Spleen (tissue), 11 donors: ENCODE measurements around the gene GATA2. TPM values are rescaled to one million over a fixed set of nuclear protein-coding genes. Genes with fewer than 3 reads are reported as not detected.

Experiments used
- DNase-seq: peaks from one replicate; pipeline ENCODE4 v3.0.0-alpha.2; 2020
- H3K27ac ChIP-seq, 8 donors: fragments of 200-600 bp; sonication (generic) in 7 of 8; 1 replicate in 4 of 8; 2 replicates in 4 of 8; pipeline versions ENCODE4 v1.5.0 to v1.8.0; 2016 to 2021; ENCODE audit warnings: inconsistent platforms in 4 of 8, mild to moderate bottlenecking in 4 of 8, moderate library complexity in 1 of 8
- H3K27me3 ChIP-seq, 7 donors: fragments of 200-600 bp; sonication (generic) in 6 of 7; replicated peaks in 1 of 7; 1 replicate in 4 of 7; 2 replicates in 3 of 7; pipeline versions ENCODE4 v1.5.0 to v1.8.0; 2016 to 2021; ENCODE audit warnings: inconsistent platforms in 3 of 7, mild to moderate bottlenecking in 1 of 7
- H3K36me3 ChIP-seq, 6 donors: fragments of 200-600 bp; sonication (generic) in 5 of 6; 1 replicate in 4 of 6; 2 replicates in 2 of 6; pipeline versions ENCODE4 v1.5.0 to v1.8.0; 2016 to 2021; ENCODE audit warnings: inconsistent platforms in 2 of 6
- H3K4me1 ChIP-seq, 6 donors: fragments of 200-600 bp; sonication (generic) in 5 of 6; 1 replicate in 3 of 6; 2 replicates in 3 of 6; pipeline versions ENCODE4 v1.5.0 to v1.8.0; 2016 to 2021; ENCODE audit warnings: inconsistent platforms in 3 of 6
- H3K4me3 ChIP-seq, 8 donors: fragments of 200-600 bp; sonication (generic) in 7 of 8; 1 replicate in 4 of 8; 2 replicates in 4 of 8; pipeline versions ENCODE4 v1.5.0 to v1.8.0; 2016 to 2021; ENCODE audit warnings: inconsistent platforms in 4 of 8, mild to moderate bottlenecking in 4 of 8, moderate library complexity in 2 of 8
- H3K9me3 ChIP-seq, 8 donors: fragments of 200-600 bp; sonication (generic) in 7 of 8; 1 replicate in 4 of 8; 2 replicates in 4 of 8; pipeline versions ENCODE4 v1.5.0 to v1.8.0; 2016 to 2021; ENCODE audit warnings: inconsistent platforms in 4 of 8
- CTCF ChIP-seq, 11 experiments: fragments of 200-600 bp in 7 of 11; fragments of 450-650 bp in 4 of 11; sonication (generic) in 4 of 11; IDR thresholded peaks in 8 of 11; conservative IDR thresholded peaks in 3 of 11; 1 replicate in 7 of 11; 2 replicates in 4 of 11; pipeline versions ENCODE4 v1.4.0 to v1.8.0; 2016 to 2021; ENCODE audit warnings: antibody characterized with exemption in 11 of 11, inconsistent platforms in 4 of 11, mild to moderate bottlenecking in 1 of 11
- POLR2A ChIP-seq, 3 donors: fragments of 450-650 bp; IDR thresholded peaks; one replicate each; pipeline ENCODE4 v1.5.1; 2017; ENCODE audit warnings: antibody characterized with exemption in 3 of 3, mild to moderate bottlenecking in 1 of 3
- POLR2AphosphoS5 ChIP-seq, 3 donors: sonication (generic); formaldehyde crosslinking; IDR thresholded peaks; one replicate each; pipeline ENCODE4 v1.5.1; 2017; ENCODE audit warnings: antibody characterized with exemption in 3 of 3
- WGBS, 5 donors: extraction: QIAGEN DNeasy Blood & Tissue Kit in 3 of 5; methylation state at CpG; one replicate each; pipeline versions ENCODE4 v1.1.5 to v1.1.7; 2013 to 2018; 5-methylcytosine and 5-hydroxymethylcytosine counted together
- intact Hi-C: fragments of 100-400 bp; cut with DNase I; formaldehyde crosslinking; loops from one replicate; pipeline ENCODE4 v1.15.0; 2023; ENCODE audit warnings: low total_unique reads
- polyA plus RNA-seq, 3 donors: library from polyadenylated mRNA; stranded (reverse); fragments of 200-250 nt; gene quantifications; one replicate each; pipeline ENCODE4 v1.2.1, GENCODE V29; 2013
- total RNA-seq, 7 donors: library from RNA; depleted of rRNA in 3 of 7; stranded (reverse); fragments of >200 nt in 3 of 7; fragmentation: NEBNext Ultra II Directional in 4 of 7; extraction: Animal tissue kit (Norgen Biotek cat#: 25700) in 4 of 7; gene quantifications; one replicate each; pipeline versions ENCODE4 v1.1.0 to v1.2.1, GENCODE V29; 2016 to 2021
- donor health status: healthy with polysubstance abuse.
- donor health status: DM: no; HTN: no; CAD: no; lungs with moderate emphysema.
- donor health status: DM: no; HTN: no; CAD: no.
- donor health status: Bipolar disorder and iron deficiency.
- donor health status: healthy.
- donor health status: DM: no; HTN: no; CAD: no.
- donor health status: DM: yes; HTN: yes; CAD: no.

The GATA2 gene
- total and polyA plus RNA-seq, 10 donors: 2.2 to 28.6 (median 17.0) TPM

- peak overlapping the region in 7 of 8 donors; percentile 62 to 85 (median 69) for H3K4me3 ChIP-seq
- intact Hi-C loops: no loop called here
- TF ChIP-seq CTCF (IDR thresholded peaks at IDR 0.05 in 8 of 11, conservative IDR thresholded peaks at IDR 0.05 in 3 of 11) (no peak), POLR2AphosphoS5 (IDR thresholded peaks at IDR 0.05) (no peak), POLR2A (IDR thresholded peaks at IDR 0.05) (no peak)
- H3K9me3 ChIP-seq: no peaks in the 10 kb centered on the region
- WGBS, 5 donors: 22 to 30% (median 24%) methylated on average over 18 to 23 of the region's 23 CpGs
- H3K4me1 ChIP-seq: peaks cover 37 to 93% (median 80%) of the 10 kb centered on the region in 6 donors
- H3K27ac ChIP-seq: peak overlapping the region in 6 of 8 donors; percentile 86 to 95 (median 90)
- DNase-seq: peak; percentile 58
- peaks cover 0 to 99% (median 78%) of the 10 kb centered on the region in 7 donors for H3K27me3 ChIP-seq
- peaks cover 0 to 9% (median 0%) of the 10 kb centered on the region in 6 donors for H3K36me3 ChIP-seq
These were observed 1.9 kb downstream of the GATA2 start for GRCh38 chr3:128490915-128491690.

DNA sequence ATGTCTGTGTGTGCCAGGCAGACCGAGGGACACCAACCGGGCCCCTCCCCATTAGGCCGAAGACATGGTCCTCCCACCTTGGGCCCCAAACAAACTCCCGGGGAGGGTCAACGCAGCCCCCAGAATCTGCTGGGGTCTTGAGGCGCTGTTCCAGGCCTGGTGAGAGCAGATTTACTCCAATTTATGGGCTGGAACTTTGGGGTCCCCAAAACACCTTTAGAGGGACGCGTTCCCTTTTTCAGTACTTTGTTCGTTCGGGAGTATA, 2.4 kb downstream of the GATA2 start:
- intact Hi-C loops: no loop called here
- peaks cover 3 to 100% (median 83%) of the 10 kb centered on the region in 7 donors for H3K27me3 ChIP-seq
- WGBS, 5 donors: 19 to 33% (median 24%) methylated on average over 6 to 10 of the region's 10 CpGs
- H3K27ac ChIP-seq: peak overlapping the region in 7 of 8 donors; percentile 86 to 95 (median 90)
- H3K36me3 ChIP-seq: peaks cover 0 to 9% (median 0%) of the 10 kb centered on the region in 6 donors
- TF ChIP-seq POLR2A (IDR thresholded peaks at IDR 0.05) (no peak), POLR2AphosphoS5 (IDR thresholded peaks at IDR 0.05) (no peak), CTCF (IDR thresholded peaks at IDR 0.05 in 8 of 11, conservative IDR thresholded peaks at IDR 0.05 in 3 of 11) (no peak)
- H3K4me3 ChIP-seq: peak overlapping the region; percentile 40 to 85 (median 68)
- no peaks in the 10 kb centered on the region for H3K9me3 ChIP-seq
- no peak for DNase-seq
- H3K4me1 ChIP-seq: peaks cover 37 to 94% (median 85%) of the 10 kb centered on the region in 6 donors

GRCh38 chr3:128489927-128490649, 2.9 kb downstream of the GATA2 start:
- DNase-seq: peak; percentile 81
- Histone ChIP-seq H3K4me3 (peak overlapping the region; percentile 40 to 85 (median 68)), H3K36me3 (peaks cover 0 to 9% (median 0%) of the 10 kb centered on the region in 6 donors), H3K27me3 (peaks cover 3 to 100% (median 85%) of the 10 kb centered on the region in 7 donors), H3K4me1 (peaks cover 37 to 97% (median 88%) of the 10 kb centered on the region in 6 donors), H3K9me3 (no peaks in the 10 kb centered on the region), H3K27ac (peak overlapping the region; percentile 22 to 95 (median 90))
- TF ChIP-seq POLR2A (IDR thresholded peaks at IDR 0.05) (no peak), POLR2AphosphoS5 (IDR thresholded peaks at IDR 0.05) (peak in 2 of 3 donors; percentile 70 to 77), CTCF (IDR thresholded peaks at IDR 0.05 in 8 of 11, conservative IDR thresholded peaks at IDR 0.05 in 3 of 11) (peak in 3 of 11 experiments; percentile 13 to 34 (median 24))
- intact Hi-C loops: no loop called here
- 3 to 7% (median 4%) methylated on average over 11 to 61 of the region's 61 CpGs for WGBS, 5 donors

- peak overlapping the region; percentile 22 to 95 (median 90) for H3K27ac ChIP-seq
- WGBS, 5 donors: 0 to 2% (median 1%) methylated on average over 21 to 26 of the region's 26 CpGs
- TF ChIP-seq POLR2AphosphoS5 (IDR thresholded peaks at IDR 0.05): no peak
These were observed 3.4 kb downstream of the GATA2 start for GRCh38 chr3:128489674-128489926.

More at GRCh38 chr3:128489674-128489926, 3.4 kb downstream of the GATA2 start:
- peak overlapping the region; percentile 40 to 85 (median 68) for H3K4me3 ChIP-seq
- H3K4me1 ChIP-seq: peaks cover 37 to 100% (median 90%) of the 10 kb centered on the region in 6 donors
- peaks cover 0 to 9% (median 0%) of the 10 kb centered on the region in 6 donors for H3K36me3 ChIP-seq
- intact Hi-C loops: no loop called here
- H3K27me3 ChIP-seq: peaks cover 3 to 100% (median 86%) of the 10 kb centered on the region in 7 donors
- no peak for DNase-seq
- H3K9me3 ChIP-seq: no peaks in the 10 kb centered on the region
